ENCODE results near the gene THOC1. TPM values are rescaled to one million over a fixed set of nuclear protein-coding genes. Genes with fewer than 3 reads are reported as not detected.

The THOC1 gene
- total RNA-seq, 2 experiments from 2014 or later: 66.0 to 69.5 TPM

GRCh38 chr18:303011-303410, 35.2 kb upstream of the THOC1 start:
- Mint-ChIP-seq H3K36me3 (ENCODE audit: low read depth) (no peaks in the 10 kb centered on the region), H3K9me3 (no peaks in the 10 kb centered on the region), H3K27ac (no peak overlapping the region), H3K4me1 (ENCODE audit: low read depth) (no peaks in the 10 kb centered on the region), H3K4me3 (no peak overlapping the region), H3K27me3 (peaks cover 13% of the 10 kb centered on the region)
- DNase-seq (no peak), ATAC-seq (no peak)
- no peak for TF ChIP-seq CTCF (IDR thresholded peaks at IDR 0.05)
- POLR2A ChIA-PET: no interaction called here
- CTCF ChIA-PET: interaction anchor here (1.2 kb wide), 1 partner anchor 22 kb away, joined by 4 read pairs; no protein-coding TSS in a partner anchor
- intact Hi-C loops (cut with micrococcal nuclease): no loop called here

- H3K27ac Mint-ChIP-seq: no peak overlapping the region
- intact Hi-C loops (cut with micrococcal nuclease): no loop called here
- no peak overlapping the region for H3K4me3 Mint-ChIP-seq
- ChIA-PET CTCF (no interaction called here), POLR2A (no interaction called here)
- peaks cover 11% of the 10 kb centered on the region for H3K27me3 Mint-ChIP-seq
- H3K36me3 Mint-ChIP-seq (ENCODE audit: low read depth): no peaks in the 10 kb centered on the region
- DNase-seq: no peak
- H3K9me3 Mint-ChIP-seq: no peaks in the 10 kb centered on the region
- no peak for ATAC-seq
- no peak for TF ChIP-seq CTCF (IDR thresholded peaks at IDR 0.05)
- no peaks in the 10 kb centered on the region for H3K4me1 Mint-ChIP-seq (ENCODE audit: low read depth)
Observed at GRCh38 chr18:302097-302496, 34.2 kb upstream of the THOC1 start.

GRCh38 chr18:297936-298335, 30.1 kb upstream of the THOC1 start:
- Mint-ChIP-seq H3K4me1 (ENCODE audit: low read depth) (no peaks in the 10 kb centered on the region), H3K27me3 (peaks cover 13% of the 10 kb centered on the region), H3K4me3 (no peak overlapping the region), H3K36me3 (ENCODE audit: low read depth) (no peaks in the 10 kb centered on the region), H3K27ac (no peak overlapping the region), H3K9me3 (no peaks in the 10 kb centered on the region)
- intact Hi-C loops (cut with micrococcal nuclease): no loop called here
- POLR2A ChIA-PET: no interaction called here
- CTCF ChIA-PET: no interaction called here
- no peak for ATAC-seq
- TF ChIP-seq CTCF (IDR thresholded peaks at IDR 0.05): no peak
- no peak for DNase-seq

GRCh38 chr18:295756-296490, 28.1 kb upstream of the THOC1 start:
- no peak for TF ChIP-seq CTCF (IDR thresholded peaks at IDR 0.05)
- Mint-ChIP-seq H3K4me1 (ENCODE audit: low read depth) (no peaks in the 10 kb centered on the region), H3K27me3 (peaks cover 11% of the 10 kb centered on the region), H3K27ac (no peak overlapping the region), H3K9me3 (no peaks in the 10 kb centered on the region), H3K4me3 (no peak overlapping the region), H3K36me3 (ENCODE audit: low read depth) (no peaks in the 10 kb centered on the region)
- DNase-seq: no peak
- intact Hi-C loops (cut with micrococcal nuclease): no loop called here
- no peak for ATAC-seq
- POLR2A ChIA-PET: no interaction called here
- CTCF ChIA-PET: interaction anchor here (0.6 to 1.3 kb wide), 2 partner anchors 14 to 44 kb away, joined by 3 read pairs; no protein-coding TSS in a partner anchor

- no peak for ATAC-seq
Observed at GRCh38 chr18:294566-294965, 26.7 kb upstream of the THOC1 start.

More at GRCh38 chr18:294566-294965, 26.7 kb upstream of the THOC1 start:
- intact Hi-C loops (cut with micrococcal nuclease): no loop called here
- no peak for DNase-seq
- H3K36me3 Mint-ChIP-seq (ENCODE audit: low read depth): no peaks in the 10 kb centered on the region
- CTCF ChIA-PET: no interaction called here
- TF ChIP-seq CTCF (IDR thresholded peaks at IDR 0.05): no peak
- POLR2A ChIA-PET: no interaction called here
- H3K4me3 Mint-ChIP-seq: no peak overlapping the region
- H3K9me3 Mint-ChIP-seq: no peaks in the 10 kb centered on the region
- H3K27me3 Mint-ChIP-seq: peaks cover 11% of the 10 kb centered on the region
- H3K27ac Mint-ChIP-seq: no peak overlapping the region
- no peaks in the 10 kb centered on the region for H3K4me1 Mint-ChIP-seq (ENCODE audit: low read depth)
